T-cell (primary cell): ENCODE results near the gene THAP7. TPM values are rescaled to one million over a fixed set of nuclear protein-coding genes. Genes with fewer than 3 reads are reported as not detected.
"Not testable (repeated sequence)": the region's sequence is repeated elsewhere in the genome, so short reads cannot be mapped to it uniquely, and the experiment has no call there.

Source experiments
- ATAC-seq, 4 experiments: fragments of 200-7000 bp in 3 of 4; fragments of 150-1000 bp in 1 of 4; cut with Tn5 transposase; replicated peaks in 1 of 4; 1 replicate in 3 of 4; 2 replicates in 1 of 4; pipeline ENCODE4 v1.10.0; 2021; ENCODE audit warnings: moderate library complexity in 3 of 4, mild to moderate bottlenecking in 2 of 4, moderate number of reproducible peaks in 1 of 4
- CTCF ChIA-PET, 2 donors: fragments of 300-600 bp; sonication (Branson Sonifier 250); formaldehyde crosslinking; loops; one replicate each; lab custom pipeline; 2022; ENCODE audit warnings: antibody characterized with exemption in 2 of 2; lab: Charles Lee
- POLR2A ChIA-PET, 2 donors: fragments of 300-600 bp; sonication (Branson Sonifier 250); formaldehyde crosslinking; loops; one replicate each; lab custom pipeline; 2022; ENCODE audit warnings: antibody characterized with exemption in 2 of 2; lab: Charles Lee
- DNase-seq, 35 experiments: peaks; one replicate each; pipeline versions ENCODE4 v3.0.0 to v3.0.0-alpha.2; 2013 to 2023
- H3K27ac ChIP-seq: one replicate; pipeline ENCODE4 v1.5.1; 2013; ENCODE audit warnings: low read length
- H3K27me3 ChIP-seq, 2 experiments: replicated peaks in 1 of 2; 1 replicate in 1 of 2; 2 replicates in 1 of 2; pipeline versions ENCODE4 v1.6.1 to v1.7.0; 2013; ENCODE audit warnings: low read length in 1 of 2, mixed read lengths in 1 of 2; ENCODE audit not compliant: control insufficient read depth in 2 of 2, insufficient read depth in 2 of 2; ENCODE audit errors: extremely low read depth in 1 of 2
- H3K36me3 ChIP-seq, 2 donors: 1 replicate in 1 of 2; 2 replicates in 1 of 2; pipeline versions ENCODE4 v1.6.1 to v1.7.0; 2013; ENCODE audit warnings: low read length in 1 of 2; ENCODE audit not compliant: control insufficient read depth in 2 of 2, insufficient read depth in 1 of 2; ENCODE audit errors: extremely low read depth in 1 of 2
- H3K4me1 ChIP-seq, 2 experiments: 1 replicate in 1 of 2; 2 replicates in 1 of 2; pipeline versions ENCODE4 v1.6.1 to v1.7.0; 2013; ENCODE audit warnings: low read length in 2 of 2, mixed read lengths in 1 of 2; ENCODE audit not compliant: insufficient read depth in 2 of 2, control insufficient read depth in 1 of 2; ENCODE audit errors: extremely low read depth in 1 of 2
- H3K4me3 ChIP-seq, 2 donors: 1 replicate in 1 of 2; 2 replicates in 1 of 2; pipeline versions ENCODE4 v1.5.1 to v1.7.0; 2013; ENCODE audit warnings: mild to moderate bottlenecking in 2 of 2, low read length in 1 of 2, moderate library complexity in 1 of 2; ENCODE audit not compliant: control insufficient read depth in 1 of 2; ENCODE audit errors: extremely low read depth in 1 of 2
- H3K9me3 ChIP-seq: 2 replicates; pipeline ENCODE4 v1.7.0; 2013
- H3K27ac Mint-ChIP-seq, 2 donors: one replicate each; pipeline ENCODE4 v1.8.0; 2020 to 2021; ENCODE audit warnings: mild to moderate bottlenecking in 2 of 2, mixed read lengths in 2 of 2
- H3K27me3 Mint-ChIP-seq, 2 donors: one replicate each; pipeline ENCODE4 v1.8.0; 2021 to 2022; ENCODE audit warnings: mixed read lengths in 2 of 2
- H3K36me3 Mint-ChIP-seq: one replicate; pipeline ENCODE4 v1.8.0; 2021; ENCODE audit warnings: mixed read lengths
- H3K4me1 Mint-ChIP-seq, 3 donors: one replicate each; pipeline ENCODE4 v1.8.0; 2020 to 2022; ENCODE audit warnings: mixed read lengths in 3 of 3, mild to moderate bottlenecking in 1 of 3
- H3K4me3 Mint-ChIP-seq, 3 donors: one replicate each; pipeline ENCODE4 v1.8.0; 2020 to 2022; ENCODE audit warnings: mild to moderate bottlenecking in 3 of 3, mixed read lengths in 3 of 3, moderate library complexity in 3 of 3
- H3K9me3 Mint-ChIP-seq, 3 donors: one replicate each; pipeline ENCODE4 v1.8.0; 2020 to 2022; ENCODE audit warnings: mixed read lengths in 3 of 3
- WGBS: methylation state at CpG from one replicate; pipeline ENCODE4 v1.1.5; 2013; ENCODE audit warnings: missing lambda C conversion rate; ENCODE audit not compliant: insufficient coverage; 5-methylcytosine and 5-hydroxymethylcytosine counted together
- total RNA-seq, 35 experiments: library from RNA in 6 of 35; stranded (reverse) in 6 of 35; fragments of 120-200 nt in 1 of 35; gene quantifications; one replicate each; pipeline versions ENCODE4 v1.2.1 to v1.2.4 and lab custom pipeline; 2013 to 2026

The THAP7 gene
- total RNA-seq, 5 donors from 2014 or later (not counting 1 experiment from before 2014, with no cell fraction given), result 46.4 to 61.1 (median 56.8) TPM

GRCh38 chr22:21041937-21042336 is 40.0 kb upstream of the THAP7 start:
- Mint-ChIP-seq H3K9me3 (no peaks in the 10 kb centered on the region), H3K27ac (no peak overlapping the region), H3K4me3 (no peak overlapping the region), H3K36me3 (no peaks in the 10 kb centered on the region), H3K4me1 (peaks cover 20 to 30% (median 22%) of the 10 kb centered on the region in 3 donors), H3K27me3 (peaks cover 31 to 47% of the 10 kb centered on the region in 2 donors)
- no peaks in the 10 kb centered on the region for H3K36me3 ChIP-seq
- no peak overlapping the region for H3K27ac ChIP-seq
- peaks cover 0 to 27% of the 10 kb centered on the region in 2 experiments for H3K4me1 ChIP-seq
- H3K27me3 ChIP-seq, result peaks cover 0 to 53% of the 10 kb centered on the region in 2 experiments
- ATAC-seq, result no peak
- no peak overlapping the region for H3K4me3 ChIP-seq
- 76% methylated on average over 3 of the region's 4 CpGs for WGBS
- no peaks in the 10 kb centered on the region for H3K9me3 ChIP-seq
- CTCF ChIA-PET, result interaction anchor here in 1 of 2 donors (0.6 kb wide), 1 partner anchor 14 kb away, joined by 4 read pairs; no protein-coding TSS in a partner anchor
- POLR2A ChIA-PET, result no interaction called here
- no peak for DNase-seq

DNA sequence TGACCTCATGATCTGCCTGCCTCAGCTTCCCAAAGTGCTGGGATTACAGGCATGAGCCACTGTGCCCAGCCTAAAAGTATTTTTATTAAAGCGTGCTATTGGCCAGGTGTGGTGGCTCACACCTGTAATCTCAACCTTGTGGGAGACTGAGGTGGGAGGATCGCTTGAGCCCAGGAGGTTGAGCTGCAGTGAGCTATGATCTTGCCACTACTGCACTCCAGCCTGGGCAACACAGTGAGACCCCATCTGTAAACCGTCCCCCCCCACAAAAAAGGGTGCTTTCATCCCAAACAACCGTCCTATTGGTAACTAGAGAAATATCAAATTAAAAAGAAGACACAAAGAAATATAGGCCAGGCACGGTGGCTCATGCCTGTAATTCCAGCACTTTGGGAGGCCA is 37.2 kb upstream of the THAP7 start:
- H3K4me3 ChIP-seq, H3K9me3 Mint-ChIP-seq, ATAC-seq, H3K27ac ChIP-seq, H3K27ac Mint-ChIP-seq, H3K36me3 Mint-ChIP-seq, H3K36me3 ChIP-seq, CTCF ChIA-PET, H3K9me3 ChIP-seq, POLR2A ChIA-PET, DNase-seq, H3K4me1 ChIP-seq, H3K4me3 Mint-ChIP-seq: not testable (repeated sequence)
- Mint-ChIP-seq H3K27me3 (peaks cover 28 to 35% of the 10 kb centered on the region in 2 donors), H3K4me1 (peaks cover 6 to 13% (median 9%) of the 10 kb centered on the region in 3 donors)
- peaks cover 0 to 38% of the 10 kb centered on the region in 2 experiments for H3K27me3 ChIP-seq
- no CpG with 5 or more reads among the region's 5 CpGs for WGBS

DNA sequence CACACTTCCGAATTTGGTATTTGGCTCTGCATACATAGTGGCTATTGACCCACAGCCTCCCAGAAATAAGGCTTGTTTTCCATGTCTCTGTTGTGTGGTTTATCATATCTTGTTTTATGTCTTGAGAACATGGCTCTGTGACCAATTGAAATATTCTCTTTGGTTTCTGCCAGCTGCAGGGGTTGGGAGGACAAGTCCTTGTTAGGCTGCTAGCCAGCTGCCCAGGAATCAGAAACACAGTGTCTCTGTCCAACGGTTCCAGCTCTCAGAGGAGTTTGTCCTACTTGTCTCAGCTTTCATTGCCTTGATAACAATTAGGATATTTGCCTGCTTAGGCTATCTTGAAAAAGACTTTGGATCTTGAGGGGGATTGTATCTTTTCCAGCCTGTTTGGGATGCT is 36.5 kb upstream of the THAP7 start:
- 17% methylated on average over 1 of the region's 2 CpGs for WGBS
- H3K4me1 Mint-ChIP-seq, result peaks cover 4 to 7% (median 7%) of the 10 kb centered on the region in 3 donors

GRCh38 chr22:21034989-21035388 is 33.1 kb upstream of the THAP7 start:
- CTCF ChIA-PET, result no interaction called here
- H3K27me3 Mint-ChIP-seq, result peaks cover 25 to 43% of the 10 kb centered on the region in 2 donors
- no peak overlapping the region for H3K27ac ChIP-seq

More for the DNA sequence above, 36.5 kb upstream of the THAP7 start:
- Histone ChIP-seq H3K27me3 (peaks cover 0 to 33% of the 10 kb centered on the region in 2 experiments), H3K9me3 (no peaks in the 10 kb centered on the region), H3K36me3 (no peaks in the 10 kb centered on the region), H3K27ac (no peak overlapping the region), H3K4me1 (peaks cover 0 to under 1% of the 10 kb centered on the region in 2 experiments), H3K4me3 (no peak overlapping the region)
- Mint-ChIP-seq H3K27me3 (peaks cover 23 to 36% of the 10 kb centered on the region in 2 donors), H3K4me3 (no peak overlapping the region), H3K36me3 (no peaks in the 10 kb centered on the region), H3K9me3 (no peaks in the 10 kb centered on the region), H3K27ac (no peak overlapping the region)
- ChIA-PET CTCF (no interaction called here), POLR2A (no interaction called here)
- no peak for DNase-seq
- ATAC-seq, result no peak

GRCh38 chr22:21033895-21034294 is 32.0 kb upstream of the THAP7 start:
- ATAC-seq (no peak), DNase-seq (no peak)
- no peaks in the 10 kb centered on the region for H3K36me3 Mint-ChIP-seq
- Histone ChIP-seq H3K27ac (no peak overlapping the region), H3K9me3 (no peaks in the 10 kb centered on the region), H3K36me3 (no peaks in the 10 kb centered on the region), H3K4me1 (peaks cover 0 to 13% of the 10 kb centered on the region in 2 experiments), H3K27me3 (peaks cover 0 to 56% of the 10 kb centered on the region in 2 experiments), H3K4me3 (no peak overlapping the region)
- no peaks in the 10 kb centered on the region for H3K9me3 Mint-ChIP-seq
- peaks cover 26 to 49% of the 10 kb centered on the region in 2 donors for H3K27me3 Mint-ChIP-seq
- CTCF ChIA-PET, result no interaction called here
- no peak overlapping the region for H3K4me3 Mint-ChIP-seq
- no peak overlapping the region for H3K27ac Mint-ChIP-seq
- WGBS, result 100% methylated on average over 1 of the region's 3 CpGs
- peaks cover 1 to 5% (median 4%) of the 10 kb centered on the region in 3 donors for H3K4me1 Mint-ChIP-seq
- POLR2A ChIA-PET, result no interaction called here

More at GRCh38 chr22:21034989-21035388, 33.1 kb upstream of the THAP7 start:
- DNase-seq (no peak), ATAC-seq (no peak)
- Histone ChIP-seq H3K4me1 (peaks cover 0 to 13% of the 10 kb centered on the region in 2 experiments), H3K36me3 (no peaks in the 10 kb centered on the region), H3K9me3 (no peaks in the 10 kb centered on the region), H3K4me3 (no peak overlapping the region), H3K27me3 (peaks cover 0 to 48% of the 10 kb centered on the region in 2 experiments)
- Mint-ChIP-seq H3K4me1 (peaks cover 1 to 5% (median 4%) of the 10 kb centered on the region in 3 donors), H3K36me3 (no peaks in the 10 kb centered on the region), H3K27ac (no peak overlapping the region), H3K9me3 (no peaks in the 10 kb centered on the region), H3K4me3 (no peak overlapping the region)
- WGBS, result no CpG with 5 or more reads among the region's 3 CpGs
- POLR2A ChIA-PET, result no interaction called here

- Mint-ChIP-seq H3K9me3 (no peaks in the 10 kb centered on the region), H3K27ac (no peak overlapping the region), H3K27me3 (peaks cover 22 to 45% of the 10 kb centered on the region in 2 donors), H3K36me3 (no peaks in the 10 kb centered on the region), H3K4me1 (peaks cover 1 to 5% (median 4%) of the 10 kb centered on the region in 3 donors), H3K4me3 (peak overlapping the region in 1 of 3 donors; percentile 54)
- DNase-seq, result no peak
- ATAC-seq, result no peak
- WGBS, result 82% methylated on average over 6 of the region's 12 CpGs
- Histone ChIP-seq H3K9me3 (no peaks in the 10 kb centered on the region), H3K4me3 (no peak overlapping the region), H3K36me3 (no peaks in the 10 kb centered on the region), H3K27me3 (peaks cover 0 to 60% of the 10 kb centered on the region in 2 experiments), H3K4me1 (peaks cover 0 to 13% of the 10 kb centered on the region in 2 experiments), H3K27ac (no peak overlapping the region)
- POLR2A ChIA-PET, result no interaction called here
- CTCF ChIA-PET, result no interaction called here
Measured at GRCh38 chr22:21032868-21033688, 31.2 kb upstream of the THAP7 start.
